Measurements from ENCODE around the gene ITPR3.

GRCh38 chr6:33740794-33741193 lies 119.7 kb downstream of the ITPR3 start:
- TF ChIP-seq, protein P1, sequence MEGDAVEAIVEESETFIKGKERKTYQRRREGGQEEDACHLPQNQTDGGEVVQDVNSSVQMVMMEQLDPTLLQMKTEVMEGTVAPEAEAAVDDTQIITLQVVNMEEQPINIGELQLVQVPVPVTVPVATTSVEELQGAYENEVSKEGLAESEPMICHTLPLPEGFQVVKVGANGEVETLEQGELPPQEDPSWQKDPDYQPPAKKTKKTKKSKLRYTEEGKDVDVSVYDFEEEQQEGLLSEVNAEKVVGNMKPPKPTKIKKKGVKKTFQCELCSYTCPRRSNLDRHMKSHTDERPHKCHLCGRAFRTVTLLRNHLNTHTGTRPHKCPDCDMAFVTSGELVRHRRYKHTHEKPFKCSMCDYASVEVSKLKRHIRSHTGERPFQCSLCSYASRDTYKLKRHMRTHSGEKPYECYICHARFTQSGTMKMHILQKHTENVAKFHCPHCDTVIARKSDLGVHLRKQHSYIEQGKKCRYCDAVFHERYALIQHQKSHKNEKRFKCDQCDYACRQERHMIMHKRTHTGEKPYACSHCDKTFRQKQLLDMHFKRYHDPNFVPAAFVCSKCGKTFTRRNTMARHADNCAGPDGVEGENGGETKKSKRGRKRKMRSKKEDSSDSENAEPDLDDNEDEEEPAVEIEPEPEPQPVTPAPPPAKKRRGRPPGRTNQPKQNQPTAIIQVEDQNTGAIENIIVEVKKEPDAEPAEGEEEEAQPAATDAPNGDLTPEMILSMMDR (IDR thresholded peaks at IDR 0.05), result no peak
- no peak for TF ChIP-seq POLR2A (IDR thresholded peaks at IDR 0.05)

Data from Peyer's patch (tissue), 4 donors.